ENCODE measurements around the gene IL27RA. TPM values are rescaled to one million over a fixed set of nuclear protein-coding genes. Genes with fewer than 3 reads are reported as not detected.

Gene IL27RA
- total RNA-seq = 10 to 100 TPM in 1 of 4 donors, 1 to 10 TPM in 3; 4.5 to 12.8 (median 6.3) TPM

- DNase-seq (ENCODE audit: low spot score) = no peak
- TF ChIP-seq CTCF (IDR thresholded peaks at IDR 0.05) = no peak
- ATAC-seq (ENCODE audit: low FRiP score) = peak; percentile 63
These were observed at the start of gene IL27RA for GRCh38 chr19:14031719-14032480. Gene IL27RA (plus strand): TSS chr19:14031762. CDS start chr19:14031873, 111 bp downstream.

- ATAC-seq (ENCODE audit: low FRiP score) = no peak
- no peak for TF ChIP-seq CTCF (IDR thresholded peaks at IDR 0.05)
- DNase-seq (ENCODE audit: low spot score) = no peak
These were observed 49.5 kb upstream of the IL27RA start for GRCh38 chr19:13981988-13982501.

DNA sequence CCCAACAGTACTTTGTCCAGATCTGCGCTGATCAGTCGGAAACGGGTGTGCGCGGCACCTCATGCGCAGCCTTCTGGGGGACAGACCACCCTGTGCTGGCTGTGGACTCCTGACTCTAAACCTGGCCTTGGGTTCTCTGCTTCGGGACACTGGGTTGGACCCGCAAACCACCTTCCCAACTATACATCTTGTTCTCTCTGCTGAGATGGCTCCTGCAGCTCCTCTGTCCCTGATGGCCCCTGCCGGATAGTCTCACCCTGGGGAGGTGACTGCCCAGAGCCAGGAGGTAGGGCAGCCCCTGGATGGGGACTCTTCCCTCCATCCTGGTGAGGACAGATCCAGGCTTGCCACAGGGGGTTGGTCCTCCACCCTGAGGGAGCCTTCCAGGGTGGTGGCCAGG is 48.8 kb upstream of the IL27RA start:
- no peak for TF ChIP-seq CTCF (IDR thresholded peaks at IDR 0.05)
- no peak for ATAC-seq (ENCODE audit: low FRiP score)

DNA sequence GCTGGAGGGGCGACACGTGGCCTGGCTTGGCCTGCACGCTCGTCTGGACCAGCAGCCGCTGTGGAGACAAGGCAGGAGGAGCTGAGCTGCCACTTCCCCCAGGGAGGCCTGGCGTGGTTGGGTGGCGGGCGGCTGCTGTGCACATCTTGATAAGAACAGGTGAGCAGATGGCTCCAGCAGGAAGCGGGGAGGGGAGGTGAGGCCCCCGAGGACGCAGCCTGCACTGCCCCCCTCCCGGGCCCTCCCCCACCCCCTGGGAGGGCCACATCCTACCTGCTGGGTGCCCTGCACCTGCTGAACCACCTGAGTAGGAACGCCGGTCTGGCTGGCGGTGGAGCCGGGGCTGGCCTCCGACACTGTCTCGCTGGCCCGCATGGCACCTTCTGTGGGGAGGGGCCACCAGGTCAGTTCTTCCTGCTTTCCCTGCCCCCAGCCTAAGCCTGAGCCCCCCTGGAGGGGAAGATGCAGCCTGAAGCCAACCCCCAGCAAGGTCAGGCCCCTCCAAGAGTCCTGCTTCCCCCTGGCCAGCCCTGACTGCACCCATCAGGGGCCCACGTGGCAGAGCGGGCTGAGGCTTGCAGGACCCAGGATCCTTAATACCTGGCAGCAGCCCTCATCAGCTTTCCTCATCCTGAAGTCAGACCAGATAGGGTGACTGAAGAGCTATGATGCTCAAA is 48.2 kb upstream of the IL27RA start:
- DNase-seq (ENCODE audit: low spot score) (no peak), ATAC-seq (ENCODE audit: low FRiP score) (no peak)
- TF ChIP-seq CTCF (IDR thresholded peaks at IDR 0.05) = no peak

More for the DNA sequence above, 48.8 kb upstream of the IL27RA start:
- DNase-seq (ENCODE audit: low spot score) = no peak

- ATAC-seq (ENCODE audit: low FRiP score) (no peak), DNase-seq (ENCODE audit: low spot score) (no peak)
- TF ChIP-seq CTCF (IDR thresholded peaks at IDR 0.05) = no peak
These were observed 47.4 kb upstream of the IL27RA start for GRCh38 chr19:13984186-13984585.

DNA sequence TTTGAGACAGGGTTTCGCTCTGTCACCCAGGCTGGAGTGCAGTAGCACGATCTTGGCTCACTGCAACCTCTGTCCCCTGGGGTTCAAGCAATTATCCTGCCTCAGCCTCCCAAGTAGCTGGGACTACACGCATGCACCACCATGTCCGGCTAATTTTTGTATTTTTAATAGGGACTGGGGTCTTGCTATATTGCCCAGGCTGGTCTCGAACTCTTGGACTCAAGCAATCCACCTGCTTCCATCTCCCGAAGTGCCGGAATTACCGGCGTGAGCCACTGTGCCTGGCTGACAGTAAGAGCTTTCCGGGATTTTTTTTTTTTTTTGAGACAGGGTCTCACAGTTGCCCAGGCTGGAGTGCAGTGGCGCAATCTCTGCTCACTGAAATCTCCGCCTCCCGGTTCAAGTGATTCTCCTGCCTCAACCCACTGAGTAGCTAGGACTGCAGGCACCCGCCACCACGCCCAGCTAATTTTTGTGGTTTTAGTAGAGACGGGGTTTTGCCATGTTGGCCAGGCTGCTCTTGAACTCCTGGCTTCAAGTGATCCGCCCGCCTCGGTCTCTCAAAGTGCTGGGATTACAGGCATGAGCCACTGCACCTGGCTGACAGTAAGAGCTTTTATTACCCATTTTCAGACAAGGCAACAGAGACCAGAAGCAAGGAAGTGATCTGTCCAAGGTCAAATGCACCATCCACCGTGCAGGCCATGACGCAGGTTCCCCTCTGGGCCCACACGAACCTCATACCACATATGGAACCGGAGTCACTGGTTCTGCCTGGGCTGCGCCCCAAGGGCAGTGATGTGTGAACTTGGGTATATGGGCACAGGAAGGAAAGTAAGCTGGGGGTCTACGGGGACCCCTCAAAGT is 46.5 kb upstream of the IL27RA start:
- no peak for TF ChIP-seq CTCF (IDR thresholded peaks at IDR 0.05)
- ATAC-seq (ENCODE audit: low FRiP score) (no peak), DNase-seq (ENCODE audit: low spot score) (no peak)

Data from omental fat pad (tissue), 4 donors.